Measurements from ENCODE around the gene RARB. TPM values are rescaled to one million over a fixed set of nuclear protein-coding genes. Genes with fewer than 3 reads are reported as not detected.
A peak's percentile ranks its signal among the peaks of the same experiment; 100 is the strongest.

The RARB gene
- total RNA-seq: 10 to 100 TPM; 13.1 to 45.8 (median 25.3) TPM

GRCh38 chr3:25427942-25428788, at the start of gene RARB:
TSS of gene RARB (plus strand) at chr3:25428263. CDS start at chr3:25428732, 469 bp downstream.
- H3K4me1 ChIP-seq: peaks cover 0 to 55% (median 4%) of the 10 kb centered on the region in 3 donors
- no peaks in the 10 kb centered on the region for H3K27me3 ChIP-seq
- 1% methylated on average over 22 to 25 of the region's 27 CpGs for WGBS, 2 donors (ENCODE audit: low coverage in 1 of 2)
- H3K27ac ChIP-seq: peak within 1 kb of the TSS; percentile 92 to 98 (median 94)
- H3K9me3 ChIP-seq: no peaks in the 10 kb centered on the region
- TF ChIP-seq POLR2A (IDR thresholded peaks at IDR 0.05) (peak; percentile 86 to 88), POLR2AphosphoS5 (IDR thresholded peaks at IDR 0.05) (peak; percentile 98), EP300 (IDR thresholded peaks at IDR 0.05) (no peak)
- peak; percentile 91 for ATAC-seq
- H3K36me3 ChIP-seq: no peaks in the 10 kb centered on the region
- peak within 1 kb of the TSS; percentile 73 to 97 for H3K4me3 ChIP-seq

- ATAC-seq: no peak
- no peaks in the 10 kb centered on the region for H3K27me3 ChIP-seq
- H3K27ac ChIP-seq: no peak overlapping the region
- TF ChIP-seq POLR2AphosphoS5 (IDR thresholded peaks at IDR 0.05) (no peak), EP300 (IDR thresholded peaks at IDR 0.05) (no peak), POLR2A (IDR thresholded peaks at IDR 0.05) (no peak)
- TF ChIP-seq, protein P1, sequence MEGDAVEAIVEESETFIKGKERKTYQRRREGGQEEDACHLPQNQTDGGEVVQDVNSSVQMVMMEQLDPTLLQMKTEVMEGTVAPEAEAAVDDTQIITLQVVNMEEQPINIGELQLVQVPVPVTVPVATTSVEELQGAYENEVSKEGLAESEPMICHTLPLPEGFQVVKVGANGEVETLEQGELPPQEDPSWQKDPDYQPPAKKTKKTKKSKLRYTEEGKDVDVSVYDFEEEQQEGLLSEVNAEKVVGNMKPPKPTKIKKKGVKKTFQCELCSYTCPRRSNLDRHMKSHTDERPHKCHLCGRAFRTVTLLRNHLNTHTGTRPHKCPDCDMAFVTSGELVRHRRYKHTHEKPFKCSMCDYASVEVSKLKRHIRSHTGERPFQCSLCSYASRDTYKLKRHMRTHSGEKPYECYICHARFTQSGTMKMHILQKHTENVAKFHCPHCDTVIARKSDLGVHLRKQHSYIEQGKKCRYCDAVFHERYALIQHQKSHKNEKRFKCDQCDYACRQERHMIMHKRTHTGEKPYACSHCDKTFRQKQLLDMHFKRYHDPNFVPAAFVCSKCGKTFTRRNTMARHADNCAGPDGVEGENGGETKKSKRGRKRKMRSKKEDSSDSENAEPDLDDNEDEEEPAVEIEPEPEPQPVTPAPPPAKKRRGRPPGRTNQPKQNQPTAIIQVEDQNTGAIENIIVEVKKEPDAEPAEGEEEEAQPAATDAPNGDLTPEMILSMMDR (IDR thresholded peaks at IDR 0.05): no peak
- H3K4me1 ChIP-seq: peaks cover 0 to 16% (median 0%) of the 10 kb centered on the region in 3 donors
- H3K36me3 ChIP-seq: no peaks in the 10 kb centered on the region
- WGBS, 2 donors (ENCODE audit: low coverage in 1 of 2): 78 to 89% methylated on average over 2 of the region's 2 CpGs
- no peak overlapping the region for H3K4me3 ChIP-seq
- no peaks in the 10 kb centered on the region for H3K9me3 ChIP-seq
These were observed 49.2 kb upstream of the RARB start for GRCh38 chr3:25378786-25379311.

- Histone ChIP-seq H3K4me3 (no peak overlapping the region), H3K4me1 (peaks cover 0 to 20% (median 0%) of the 10 kb centered on the region in 3 donors), H3K27ac (no peak overlapping the region), H3K9me3 (no peaks in the 10 kb centered on the region), H3K36me3 (no peaks in the 10 kb centered on the region), H3K27me3 (no peaks in the 10 kb centered on the region)
- WGBS, 2 donors (ENCODE audit: low coverage in 1 of 2): 55 to 65% methylated on average over 6 to 9 of the region's 9 CpGs
- ATAC-seq: no peak
- TF ChIP-seq, protein P1 (IDR thresholded peaks at IDR 0.05): no peak
- TF ChIP-seq POLR2AphosphoS5 (IDR thresholded peaks at IDR 0.05) (no peak), POLR2A (IDR thresholded peaks at IDR 0.05) (no peak), EP300 (IDR thresholded peaks at IDR 0.05) (no peak)
These were observed 47.8 kb upstream of the RARB start for GRCh38 chr3:25380222-25380739.

- Histone ChIP-seq H3K36me3 (no peaks in the 10 kb centered on the region), H3K4me3 (no peak overlapping the region), H3K27me3 (no peaks in the 10 kb centered on the region), H3K9me3 (no peaks in the 10 kb centered on the region), H3K4me1 (peaks cover 0 to 20% (median 0%) of the 10 kb centered on the region in 3 donors), H3K27ac (no peak overlapping the region)
- no peak for ATAC-seq
- 50 to 61% methylated on average over 3 of the region's 3 CpGs for WGBS, 2 donors (ENCODE audit: low coverage in 1 of 2)
- no peak for TF ChIP-seq POLR2A (IDR thresholded peaks at IDR 0.05)
- no peak for TF ChIP-seq POLR2AphosphoS5 (IDR thresholded peaks at IDR 0.05)
- TF ChIP-seq, protein P1 (IDR thresholded peaks at IDR 0.05): no peak
- no peak for TF ChIP-seq EP300 (IDR thresholded peaks at IDR 0.05)
These were observed 47.0 kb upstream of the RARB start for GRCh38 chr3:25381083-25381482.

GRCh38 chr3:25384471-25384870, 43.6 kb upstream of the RARB start:
- 57 to 59% methylated on average over 2 to 3 of the region's 3 CpGs for WGBS, 2 donors (ENCODE audit: low coverage in 1 of 2)
- H3K36me3 ChIP-seq: no peaks in the 10 kb centered on the region
- TF ChIP-seq EP300 (IDR thresholded peaks at IDR 0.05) (no peak), POLR2A (IDR thresholded peaks at IDR 0.05) (no peak), POLR2AphosphoS5 (IDR thresholded peaks at IDR 0.05) (no peak)
- TF ChIP-seq, protein P1 (IDR thresholded peaks at IDR 0.05): no peak
- H3K4me1 ChIP-seq: peaks cover 0 to 20% (median 0%) of the 10 kb centered on the region in 3 donors
- no peak for ATAC-seq
- H3K27ac ChIP-seq: no peak overlapping the region
- H3K27me3 ChIP-seq: no peaks in the 10 kb centered on the region
- H3K4me3 ChIP-seq: no peak overlapping the region
- H3K9me3 ChIP-seq: no peaks in the 10 kb centered on the region
